NCI-H82 treated with DMSO at 0.1 percent for 48 hours (cell line): ENCODE measurements around the gene CENPC.
"Not testable (repeated sequence)": the region's sequence is repeated elsewhere in the genome, so short reads cannot be mapped to it uniquely, and the experiment has no call there.

Experiments used
- DNase-seq: peaks from one replicate; lab custom pipeline; 2025; ENCODE audit not compliant: unreplicated experiment; lab: John Stamatoyannopoulos, UW

The CENPC gene

GRCh38 chr4:67552146-67552792 lies 7.0 kb upstream of the CENPC start:
- not testable (repeated sequence) for DNase-seq

- no peak for DNase-seq
Measured at GRCh38 chr4:67550857-67551256, 5.6 kb upstream of the CENPC start.

- no peak for DNase-seq
Measured at GRCh38 chr4:67550451-67550850, 5.1 kb upstream of the CENPC start.

GRCh38 chr4:67549123-67549522 lies 3.8 kb upstream of the CENPC start:
- no peak for DNase-seq

GRCh38 chr4:67546971-67547370 lies 1.7 kb upstream of the CENPC start:
- DNase-seq, result no peak

GRCh38 chr4:67546004-67546356 lies 677 bp upstream of the CENPC start:
- no peak for DNase-seq

- DNase-seq, result no peak
Measured at GRCh38 chr4:67542076-67542475, 3.2 kb downstream of the CENPC start.

- DNase-seq, result no peak
Measured at GRCh38 chr4:67539830-67540229, 5.5 kb downstream of the CENPC start.

- DNase-seq, result no peak
Measured at GRCh38 chr4:67535280-67535840, 9.9 kb downstream of the CENPC start.

- no peak for DNase-seq
Measured at GRCh38 chr4:67533112-67533511, 12.2 kb downstream of the CENPC start.

GRCh38 chr4:67532397-67532796 lies 12.9 kb downstream of the CENPC start:
- DNase-seq, result not testable (repeated sequence)

GRCh38 chr4:67531379-67531962 lies 13.8 kb downstream of the CENPC start:
- no peak for DNase-seq

GRCh38 chr4:67524140-67524539 lies 21.2 kb downstream of the CENPC start:
- not testable (repeated sequence) for DNase-seq

- DNase-seq, result no peak
Measured at GRCh38 chr4:67522851-67523671, 22.2 kb downstream of the CENPC start.

GRCh38 chr4:67522230-67522629 lies 23.1 kb downstream of the CENPC start:
- DNase-seq, result no peak

- no peak for DNase-seq
Measured at GRCh38 chr4:67521506-67521905, 23.8 kb downstream of the CENPC start.

GRCh38 chr4:67520141-67520540 lies 25.2 kb downstream of the CENPC start:
- DNase-seq, result no peak

- DNase-seq, result no peak
Measured at GRCh38 chr4:67512501-67512900, 32.8 kb downstream of the CENPC start.

- no peak for DNase-seq
Measured at GRCh38 chr4:67500373-67500772, 44.9 kb downstream of the CENPC start.

GRCh38 chr4:67499799-67500198 lies 45.5 kb downstream of the CENPC start:
- DNase-seq, result no peak

GRCh38 chr4:67483868-67484602 lies 61.3 kb downstream of the CENPC start:
- DNase-seq, result no peak
